ENCODE data around the gene PKD1. TPM values are rescaled to one million over a fixed set of nuclear protein-coding genes. Genes with fewer than 3 reads are reported as not detected.

PKD1 gene
- total and polyA plus RNA-seq, 3 donors from 2014 or later: 83.4 to 337 (median 323) TPM

GRCh38 chr16:2092866-2093265, 42.8 kb downstream of the PKD1 start:
- 92% methylated on average over 6 to 13 of the region's 13 CpGs for WGBS, 2 donors
- Histone ChIP-seq H3K9me3 (no peaks in the 10 kb centered on the region), H3K4me1 (no peaks in the 10 kb centered on the region), H3K36me3 (ENCODE audit: low read depth, missing control alignments) (no peaks in the 10 kb centered on the region), H3K4me3 (no peak overlapping the region), H3K27ac (no peak overlapping the region), H3K27me3 (no peaks in the 10 kb centered on the region)
- DNase-seq: no peak
- no peak for TF ChIP-seq POLR2A (IDR thresholded peaks at IDR 0.05)
- no peak for TF ChIP-seq CTCF (IDR thresholded peaks at IDR 0.05)
- intact Hi-C loops (cut with DNase I; ENCODE audit: low total_unique reads): no loop called here

GRCh38 chr16:2092256-2092620, 43.5 kb downstream of the PKD1 start:
- no peak for DNase-seq
- Histone ChIP-seq H3K27me3 (no peaks in the 10 kb centered on the region), H3K9me3 (no peaks in the 10 kb centered on the region), H3K4me3 (no peak overlapping the region), H3K36me3 (ENCODE audit: low read depth, missing control alignments) (no peaks in the 10 kb centered on the region), H3K27ac (no peak overlapping the region), H3K4me1 (no peaks in the 10 kb centered on the region)
- intact Hi-C loops (cut with DNase I; ENCODE audit: low total_unique reads): no loop called here
- TF ChIP-seq POLR2A (IDR thresholded peaks at IDR 0.05): no peak
- no peak for TF ChIP-seq CTCF (IDR thresholded peaks at IDR 0.05)
- WGBS, 2 donors: 71 to 83% methylated on average over 7 to 16 of the region's 16 CpGs

- intact Hi-C loops (cut with DNase I; ENCODE audit: low total_unique reads): no loop called here
- H3K36me3 ChIP-seq (ENCODE audit: low read depth, missing control alignments): no peaks in the 10 kb centered on the region
- WGBS, 2 donors: 51 to 63% methylated on average over 5 to 47 of the region's 49 CpGs
Measured at GRCh38 chr16:2091547-2092255, 44.0 kb downstream of the PKD1 start.

GRCh38 chr16:2090777-2091546, 44.7 kb downstream of the PKD1 start:
- H3K36me3 ChIP-seq (ENCODE audit: low read depth, missing control alignments): no peaks in the 10 kb centered on the region
- no peaks in the 10 kb centered on the region for H3K4me1 ChIP-seq
- H3K9me3 ChIP-seq: no peaks in the 10 kb centered on the region
- 59 to 70% methylated on average over 9 to 51 of the region's 101 CpGs for WGBS, 2 donors
- TF ChIP-seq POLR2A (IDR thresholded peaks at IDR 0.05) (no peak), CTCF (IDR thresholded peaks at IDR 0.05) (no peak)
- peak overlapping the region in 1 of 2 donors; percentile 24 for H3K27ac ChIP-seq
- DNase-seq: peak; percentile 70
- H3K4me3 ChIP-seq: peak overlapping the region; percentile 21 to 32
- intact Hi-C loops (cut with DNase I; ENCODE audit: low total_unique reads): no loop called here
- no peaks in the 10 kb centered on the region for H3K27me3 ChIP-seq

More at GRCh38 chr16:2091547-2092255, 44.0 kb downstream of the PKD1 start:
- no peak for TF ChIP-seq POLR2A (IDR thresholded peaks at IDR 0.05)
- TF ChIP-seq CTCF (IDR thresholded peaks at IDR 0.05): no peak
- DNase-seq: no peak
- Histone ChIP-seq H3K9me3 (no peaks in the 10 kb centered on the region), H3K27me3 (no peaks in the 10 kb centered on the region), H3K4me1 (no peaks in the 10 kb centered on the region), H3K4me3 (peak overlapping the region; percentile 21 to 32), H3K27ac (no peak overlapping the region)
